AG10803 (cell line): ENCODE results near the gene CD9.

Source experiments
- DNase-seq: peaks from one replicate; pipeline ENCODE4 v3.0.0; 2010; ENCODE audit warnings: low read depth
- H3K4me3 ChIP-seq: 2 replicates; pipeline ENCODE4 v1.5.1; 2011; ENCODE audit warnings: mild to moderate bottlenecking, low read length, control low read depth
- CTCF ChIP-seq: conservative IDR thresholded peaks from 2 replicates; pipeline ENCODE4 v1.5.1; 2011; ENCODE audit warnings: mild to moderate bottlenecking, low read length, control low read depth, inconsistent platforms

Gene CD9

GRCh38 chr12:6269986-6270385, 69.8 kb downstream of the CD9 start:
- TF ChIP-seq CTCF, result no peak
- DNase-seq, result no peak
- no peak overlapping the region for H3K4me3 ChIP-seq

GRCh38 chr12:6271281-6271680, 71.1 kb downstream of the CD9 start:
- H3K4me3 ChIP-seq, result no peak overlapping the region
- TF ChIP-seq CTCF, result no peak
- DNase-seq, result no peak

GRCh38 chr12:6272300-6273204, 72.4 kb downstream of the CD9 start:
- no peak for TF ChIP-seq CTCF
- DNase-seq, result no peak
- no peak overlapping the region for H3K4me3 ChIP-seq

GRCh38 chr12:6273205-6273540, 73.0 kb downstream of the CD9 start:
- no peak for DNase-seq
- no peak overlapping the region for H3K4me3 ChIP-seq
- no peak for TF ChIP-seq CTCF

GRCh38 chr12:6273541-6274230, 73.5 kb downstream of the CD9 start:
- DNase-seq, result no peak
- no peak for TF ChIP-seq CTCF
- no peak overlapping the region for H3K4me3 ChIP-seq

GRCh38 chr12:6274231-6275221, 74.3 kb downstream of the CD9 start:
- TF ChIP-seq CTCF, result no peak
- no peak overlapping the region for H3K4me3 ChIP-seq
- DNase-seq, result no peak
